ENCODE results near the gene LRRC4C. TPM values are rescaled to one million over a fixed set of nuclear protein-coding genes. Genes with fewer than 3 reads are reported as not detected.
"Not testable (repeated sequence)": the region's sequence is repeated elsewhere in the genome, so short reads cannot be mapped to it uniquely, and the experiment has no call there.

LRRC4C gene
- total RNA-seq, 1 donor from 2014 or later, result 2.2 TPM

GRCh38 chr11:40713083-40713482 lies 746.4 kb downstream of the LRRC4C start:
- no peak for DNase-seq (ENCODE audit: low spot score)

GRCh38 chr11:40701027-40701426 lies 758.4 kb downstream of the LRRC4C start:
- no peak for DNase-seq (ENCODE audit: low spot score)

GRCh38 chr11:40689823-40690222 lies 769.6 kb downstream of the LRRC4C start:
- DNase-seq (ENCODE audit: low spot score), result no peak

DNA sequence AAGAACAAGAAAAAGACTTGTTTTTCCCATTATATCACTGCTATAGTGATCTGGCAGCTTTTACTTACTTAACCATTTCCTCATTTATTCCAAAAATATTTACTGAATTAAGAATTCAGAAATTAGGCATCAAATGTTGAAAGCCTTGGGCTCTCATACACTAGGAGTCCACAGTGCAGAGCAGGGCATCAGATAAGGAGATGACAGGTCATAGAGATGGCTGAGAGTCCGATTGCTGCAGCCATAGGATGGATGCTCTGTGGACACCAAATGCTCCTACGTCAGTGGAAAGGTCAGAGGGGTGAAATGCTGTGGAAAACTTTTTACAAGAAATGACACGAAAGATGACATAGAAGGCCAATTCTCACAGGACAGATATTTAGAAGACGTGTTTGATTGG lies 771.1 kb downstream of the LRRC4C start:
- DNase-seq (ENCODE audit: low spot score), result no peak

GRCh38 chr11:40686765-40687164 lies 772.7 kb downstream of the LRRC4C start:
- no peak for DNase-seq (ENCODE audit: low spot score)

GRCh38 chr11:40683010-40683409 lies 776.4 kb downstream of the LRRC4C start:
- DNase-seq (ENCODE audit: low spot score), result no peak

DNA sequence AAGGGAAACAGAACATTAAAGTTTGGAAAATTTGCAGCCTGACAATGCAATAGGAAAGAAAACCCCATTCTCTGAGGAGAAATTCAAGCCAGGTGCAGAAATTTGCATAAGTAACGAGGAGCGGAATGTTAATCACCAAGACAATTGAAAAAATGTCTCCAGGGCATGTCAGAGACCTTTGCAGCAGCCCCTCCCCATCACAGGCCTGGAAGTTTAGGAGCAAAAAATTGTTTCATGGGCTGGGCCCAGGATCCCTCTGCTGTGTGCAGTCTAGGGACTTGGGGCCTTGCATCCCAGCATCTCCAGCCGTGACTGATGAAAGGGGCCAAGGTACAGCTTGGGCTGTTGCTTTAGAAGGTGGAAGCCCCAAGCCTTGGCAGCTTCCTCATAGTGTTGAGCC lies 780.2 kb downstream of the LRRC4C start:
- DNase-seq (ENCODE audit: low spot score), result no peak

DNA sequence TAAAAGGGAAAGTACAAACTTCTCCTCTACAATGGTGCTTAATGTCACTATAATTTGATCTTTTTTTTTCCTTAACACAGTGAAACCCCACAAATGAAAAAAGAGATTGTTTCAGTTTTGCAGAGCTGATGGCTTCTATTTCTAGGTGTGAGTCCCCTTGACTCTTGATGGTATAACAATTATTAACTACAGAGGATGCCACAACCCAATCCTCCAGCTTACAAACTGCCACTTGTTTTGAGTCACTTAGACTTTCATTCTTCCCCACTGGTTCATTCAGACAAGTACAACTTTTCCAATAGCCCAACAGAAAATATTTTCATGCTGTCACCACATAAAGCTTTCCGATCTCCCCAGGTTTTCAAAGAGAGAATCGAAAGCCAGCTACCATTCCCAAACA lies 812.2 kb downstream of the LRRC4C start:
- no peak for DNase-seq (ENCODE audit: low spot score)

DNA sequence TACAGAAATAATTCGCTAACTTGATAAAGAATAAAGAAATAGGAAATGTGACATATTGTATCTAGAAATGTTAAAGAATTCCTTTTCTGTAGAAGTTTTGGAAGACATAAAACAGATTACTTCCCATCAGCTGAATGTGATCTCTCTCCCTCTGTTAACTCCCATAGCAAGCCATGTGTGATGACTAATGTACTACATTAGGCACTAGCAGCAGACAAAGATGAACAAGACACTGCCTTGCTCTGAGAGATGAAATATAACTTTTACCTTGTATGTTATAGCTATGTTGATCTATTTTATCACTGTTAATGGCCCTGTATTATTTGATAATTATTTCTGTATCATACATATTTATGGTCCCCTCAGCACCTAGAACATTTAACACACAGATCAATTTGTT lies 817.2 kb downstream of the LRRC4C start:
- DNase-seq (ENCODE audit: low spot score), result no peak

DNA sequence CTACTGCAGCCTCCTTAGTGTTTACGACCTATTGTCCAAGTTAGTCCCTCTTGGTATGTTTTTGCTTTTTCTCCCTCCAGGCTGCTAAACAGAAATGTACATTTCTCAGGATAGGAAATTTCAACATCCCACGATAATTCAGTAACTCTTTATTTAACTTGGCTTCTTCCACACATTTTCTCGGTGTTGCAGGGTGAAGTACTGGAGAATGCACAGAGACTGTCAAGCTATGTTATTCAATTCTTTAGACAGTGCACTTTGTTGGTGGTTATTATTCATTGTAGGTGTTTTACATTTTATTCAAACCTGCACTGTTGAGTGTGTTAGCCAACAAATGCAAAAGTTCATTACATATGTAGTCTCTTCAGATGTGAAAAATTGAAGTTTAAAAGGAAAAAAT lies 839.8 kb downstream of the LRRC4C start:
- no peak for DNase-seq (ENCODE audit: low spot score)

GRCh38 chr11:40606800-40607199 lies 852.7 kb downstream of the LRRC4C start:
- no peak for DNase-seq (ENCODE audit: low spot score)

GRCh38 chr11:40602866-40603552 lies 856.4 kb downstream of the LRRC4C start:
- no peak for DNase-seq (ENCODE audit: low spot score)

DNA sequence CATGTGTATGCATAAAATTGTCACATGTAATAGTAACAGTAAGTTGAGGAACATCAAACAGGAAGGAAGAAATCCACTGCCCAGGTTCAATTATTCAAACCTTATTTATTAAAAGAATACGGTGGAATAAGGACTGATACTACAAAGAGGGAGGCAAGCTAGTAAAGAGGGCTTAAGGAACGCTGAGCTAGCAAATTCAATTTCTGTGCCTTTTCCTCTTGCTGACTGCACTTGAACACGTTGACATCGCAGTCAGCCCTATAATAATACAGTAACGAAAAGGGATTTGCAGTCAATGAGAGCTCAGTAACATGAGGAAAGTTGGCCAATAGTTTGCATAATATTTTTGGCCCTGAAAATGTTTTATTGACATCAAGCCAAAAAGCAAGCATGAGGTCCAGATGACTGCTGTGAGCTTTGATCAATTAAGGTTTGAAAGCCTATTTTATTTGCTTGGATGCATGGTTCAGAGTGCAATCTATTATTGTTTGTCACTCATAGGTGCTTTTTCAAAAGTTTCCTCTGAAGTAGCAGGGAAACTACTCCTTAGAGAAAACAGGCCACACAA lies 861.8 kb downstream of the LRRC4C start:
- DNase-seq (ENCODE audit: low spot score), result no peak

- no peak for DNase-seq (ENCODE audit: low spot score)
Observed at GRCh38 chr11:40573254-40573891, 886.1 kb downstream of the LRRC4C start.

GRCh38 chr11:40569947-40570531 lies 889.4 kb downstream of the LRRC4C start:
- DNase-seq (ENCODE audit: low spot score), result no peak

GRCh38 chr11:40567392-40567791 lies 892.1 kb downstream of the LRRC4C start:
- no peak for DNase-seq (ENCODE audit: low spot score)

DNA sequence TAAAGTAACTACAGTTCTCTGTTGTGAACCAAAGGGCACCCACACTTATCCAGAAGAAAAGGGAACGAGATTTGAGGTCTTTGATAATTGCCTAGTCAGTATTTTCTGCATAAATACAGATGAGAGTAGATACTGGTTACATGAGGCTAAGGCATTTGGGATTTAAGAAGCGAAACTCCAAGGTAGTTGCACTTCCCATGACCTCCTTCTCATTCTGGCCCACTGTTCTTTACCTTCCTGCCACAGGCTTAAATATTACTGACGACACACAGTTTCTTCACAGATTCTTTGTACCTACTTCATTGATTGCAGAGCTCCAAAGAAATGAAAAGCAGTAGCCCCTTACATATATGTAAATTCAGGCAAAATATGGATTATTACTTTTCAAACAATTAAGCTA lies 915.3 kb downstream of the LRRC4C start:
- no peak for DNase-seq (ENCODE audit: low spot score)

GRCh38 chr11:40542821-40543220 lies 916.6 kb downstream of the LRRC4C start:
- no peak for DNase-seq (ENCODE audit: low spot score)

- DNase-seq (ENCODE audit: low spot score), result no peak
Observed at GRCh38 chr11:40537734-40538133, 921.7 kb downstream of the LRRC4C start.

- DNase-seq (ENCODE audit: low spot score), result not testable (repeated sequence)
Observed at GRCh38 chr11:40522080-40522479, 937.4 kb downstream of the LRRC4C start.

GRCh38 chr11:40517122-40517521 lies 942.3 kb downstream of the LRRC4C start:
- DNase-seq (ENCODE audit: low spot score), result no peak

DNA sequence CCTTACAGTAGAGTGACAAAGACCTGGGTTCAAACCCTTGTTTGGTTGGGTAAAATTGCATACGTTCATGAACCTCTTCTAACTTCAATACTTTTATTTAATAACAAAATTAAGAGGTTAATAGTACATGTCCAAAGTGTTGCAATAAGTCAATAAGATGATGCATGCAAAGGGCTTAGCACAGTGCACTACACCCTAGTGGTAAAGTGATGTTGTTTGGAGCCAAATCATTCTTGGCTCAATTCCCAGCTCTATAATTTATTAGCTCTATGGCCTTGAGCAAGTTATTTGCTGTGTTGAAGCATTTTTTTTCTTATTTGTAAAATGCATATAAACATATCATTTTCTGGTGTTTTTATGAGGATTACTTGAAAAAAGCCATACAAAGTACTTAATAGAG lies 945.3 kb downstream of the LRRC4C start:
- DNase-seq (ENCODE audit: low spot score), result peak; percentile 46

DNA sequence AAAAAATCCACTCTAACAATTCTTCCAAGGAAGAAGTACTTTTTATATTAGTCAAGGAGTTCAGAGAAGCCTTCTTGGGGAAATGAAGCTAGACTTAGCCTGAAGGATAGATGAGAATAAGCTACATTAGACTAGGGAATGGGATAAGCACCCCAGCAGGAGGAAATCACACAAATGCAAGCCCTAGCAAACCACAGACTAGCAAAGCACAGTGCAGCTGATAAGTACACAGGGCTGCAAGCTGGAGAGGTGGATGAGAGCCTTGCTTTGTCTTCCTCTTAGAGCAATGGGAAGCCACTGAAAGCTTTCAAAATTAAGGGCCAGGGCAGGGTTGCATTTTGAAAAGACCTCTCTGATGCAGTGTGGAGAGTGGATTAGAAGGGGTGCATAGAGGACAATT lies 946.2 kb downstream of the LRRC4C start:
- DNase-seq (ENCODE audit: low spot score), result no peak
